Lower leg skin (tissue), 4 donors: ENCODE results near the gene HS3ST4. TPM values are rescaled to one million over a fixed set of nuclear protein-coding genes. Genes with fewer than 3 reads are reported as not detected.

Experiments
- DNase-seq, 2 donors: peaks; one replicate each; pipeline ENCODE4 v3.0.0-alpha.2; 2019; ENCODE audit warnings: low spot score in 2 of 2
- H3K4me3 ChIP-seq: fragments of 200-600 bp; sonication (generic); 2 replicates; pipeline ENCODE4 v1.5.1; 2017; ENCODE audit warnings: mild to moderate bottlenecking, low read depth; ENCODE audit not compliant: poor library complexity, severe bottlenecking
- POLR2A ChIP-seq, 2 donors: fragments of 450-650 bp; IDR thresholded peaks; one replicate each; pipeline ENCODE4 v1.6.1; 2016 to 2017; ENCODE audit warnings: antibody characterized with exemption in 2 of 2, mild to moderate bottlenecking in 1 of 2, moderate library complexity in 1 of 2
- WGBS, 2 donors: methylation state at CpG; one replicate each; pipeline ENCODE4 v1.1.5; 2018; 5-methylcytosine and 5-hydroxymethylcytosine counted together
- intact Hi-C: fragments of 100-400 bp; cut with DNase I; formaldehyde crosslinking; loops from one replicate; pipeline ENCODE4 v1.15.0; 2023; ENCODE audit warnings: low total_unique reads
- total RNA-seq, 4 donors: library from RNA; depleted of rRNA; stranded (reverse); fragments of >200 nt; gene quantifications; one replicate each; pipeline ENCODE4 v1.1.0, GENCODE V29; 2016
- TF ChIP-seq, protein P1 (sequence below), 3 donors: fragments of 450-650 bp; IDR thresholded peaks; one replicate each; pipeline ENCODE4 v1.5.1; 2016; ENCODE audit warnings: antibody characterized with exemption in 3 of 3, mild to moderate bottlenecking in 3 of 3, moderate library complexity in 2 of 3

HS3ST4 gene
- total RNA-seq, 4 donors from 2014 or later: 0.17 to 2.4 (median 0.84) TPM; not detected in 1

DNA sequence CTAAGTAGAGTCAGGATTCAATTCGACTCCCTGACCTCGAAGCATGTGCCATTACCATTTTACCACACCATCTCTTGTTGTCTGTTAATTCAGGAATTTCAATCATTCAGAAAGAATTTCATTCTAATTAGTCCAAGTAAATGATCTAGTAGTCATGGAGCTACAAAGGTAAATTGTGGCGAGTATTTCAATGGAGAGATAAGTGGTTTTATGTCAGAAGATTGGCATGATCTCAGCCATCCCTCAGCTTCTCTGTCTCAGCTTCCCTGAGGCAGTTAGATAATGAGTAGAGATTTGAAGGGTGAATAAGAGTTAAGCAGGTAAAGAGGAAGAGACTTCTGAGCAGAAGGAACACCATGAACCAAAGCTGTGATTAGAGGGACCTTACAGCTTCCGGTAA is 93.6 kb downstream of the HS3ST4 start:
- TF ChIP-seq, protein P1, sequence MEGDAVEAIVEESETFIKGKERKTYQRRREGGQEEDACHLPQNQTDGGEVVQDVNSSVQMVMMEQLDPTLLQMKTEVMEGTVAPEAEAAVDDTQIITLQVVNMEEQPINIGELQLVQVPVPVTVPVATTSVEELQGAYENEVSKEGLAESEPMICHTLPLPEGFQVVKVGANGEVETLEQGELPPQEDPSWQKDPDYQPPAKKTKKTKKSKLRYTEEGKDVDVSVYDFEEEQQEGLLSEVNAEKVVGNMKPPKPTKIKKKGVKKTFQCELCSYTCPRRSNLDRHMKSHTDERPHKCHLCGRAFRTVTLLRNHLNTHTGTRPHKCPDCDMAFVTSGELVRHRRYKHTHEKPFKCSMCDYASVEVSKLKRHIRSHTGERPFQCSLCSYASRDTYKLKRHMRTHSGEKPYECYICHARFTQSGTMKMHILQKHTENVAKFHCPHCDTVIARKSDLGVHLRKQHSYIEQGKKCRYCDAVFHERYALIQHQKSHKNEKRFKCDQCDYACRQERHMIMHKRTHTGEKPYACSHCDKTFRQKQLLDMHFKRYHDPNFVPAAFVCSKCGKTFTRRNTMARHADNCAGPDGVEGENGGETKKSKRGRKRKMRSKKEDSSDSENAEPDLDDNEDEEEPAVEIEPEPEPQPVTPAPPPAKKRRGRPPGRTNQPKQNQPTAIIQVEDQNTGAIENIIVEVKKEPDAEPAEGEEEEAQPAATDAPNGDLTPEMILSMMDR (IDR thresholded peaks at IDR 0.05): no peak
- TF ChIP-seq POLR2A (IDR thresholded peaks at IDR 0.05): no peak
- 35 to 65% methylated on average over 4 of the region's 4 CpGs for WGBS, 2 donors
- H3K4me3 ChIP-seq: no peak overlapping the region
- intact Hi-C loops: no loop called here
- no peak for DNase-seq

- 54 to 59% methylated on average over 4 of the region's 4 CpGs for WGBS, 2 donors
- TF ChIP-seq, protein P1 (IDR thresholded peaks at IDR 0.05): no peak
- no peak for TF ChIP-seq POLR2A (IDR thresholded peaks at IDR 0.05)
- DNase-seq: no peak
- intact Hi-C loops: no loop called here
- H3K4me3 ChIP-seq: no peak overlapping the region
Observed at GRCh38 chr16:25786748-25787147, 95.0 kb downstream of the HS3ST4 start.

DNA sequence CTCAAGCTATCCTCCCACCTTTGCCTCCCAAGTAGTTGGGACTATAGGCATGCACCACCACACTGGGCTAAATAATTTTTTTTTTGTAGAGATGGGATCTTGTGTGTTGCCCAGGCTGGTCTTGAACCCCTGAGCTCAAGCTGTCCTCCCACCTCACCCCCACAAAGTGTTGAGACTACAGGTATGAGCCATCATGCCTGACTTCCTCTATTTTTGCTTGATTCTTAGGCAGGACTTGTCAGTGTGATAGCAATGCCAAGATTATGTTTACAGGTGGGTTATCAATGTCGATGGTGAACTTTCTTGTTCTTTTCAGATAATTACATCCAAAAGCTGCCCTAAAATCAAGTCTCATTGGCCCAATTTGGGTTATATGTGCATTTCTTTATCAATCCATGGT is 96.9 kb downstream of the HS3ST4 start:
- no peak for DNase-seq
- no peak overlapping the region for H3K4me3 ChIP-seq
- 96 to 97% methylated on average over 1 of the region's 1 CpG for WGBS, 2 donors
- intact Hi-C loops: no loop called here
- TF ChIP-seq, protein P1 (IDR thresholded peaks at IDR 0.05): no peak
- no peak for TF ChIP-seq POLR2A (IDR thresholded peaks at IDR 0.05)

DNA sequence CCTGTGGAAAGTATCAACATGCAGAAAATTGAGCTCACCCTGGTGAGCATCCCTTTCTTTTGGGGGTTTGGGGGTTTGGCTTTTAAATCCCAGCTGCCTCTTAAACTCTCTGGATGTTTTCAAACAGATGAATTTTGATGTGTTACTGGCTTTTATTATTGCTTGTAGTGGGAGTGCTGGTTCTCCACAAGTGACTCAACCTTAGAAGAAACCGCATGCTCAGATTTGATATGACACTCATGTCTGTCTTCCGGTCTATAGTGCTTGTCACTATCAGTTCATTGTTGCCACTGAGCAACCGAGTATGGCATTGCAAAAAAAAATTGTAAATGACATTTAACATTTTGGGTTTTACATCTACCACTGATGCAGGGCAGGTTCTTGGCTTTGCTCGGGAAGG is 104.5 kb downstream of the HS3ST4 start:
- no peak overlapping the region for H3K4me3 ChIP-seq
- 89% methylated on average over 4 of the region's 4 CpGs for WGBS, 2 donors
- TF ChIP-seq POLR2A (IDR thresholded peaks at IDR 0.05): no peak
- TF ChIP-seq, protein P1 (IDR thresholded peaks at IDR 0.05): no peak
- DNase-seq: no peak
- intact Hi-C loops: no loop called here

DNA sequence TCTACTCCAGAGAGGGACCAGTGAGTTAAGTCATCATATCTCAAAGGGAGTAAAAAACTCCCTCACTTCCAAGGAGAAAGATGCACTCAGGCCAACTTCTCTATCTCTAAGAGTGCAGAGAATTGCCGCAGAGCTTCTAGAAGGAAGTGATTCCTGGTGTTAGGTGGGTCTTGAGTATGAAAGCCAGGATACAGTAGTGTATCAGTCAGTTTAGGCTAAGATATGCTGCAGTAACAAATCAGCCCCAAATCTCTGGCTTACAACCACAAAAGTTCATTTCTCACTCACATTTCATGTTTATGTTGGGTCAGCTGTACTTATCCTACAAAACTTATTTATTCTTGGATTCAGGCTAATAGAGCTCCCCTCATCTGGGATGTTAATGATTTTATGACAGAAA is 106.3 kb downstream of the HS3ST4 start:
- no peak for TF ChIP-seq POLR2A (IDR thresholded peaks at IDR 0.05)
- TF ChIP-seq, protein P1 (IDR thresholded peaks at IDR 0.05): no peak
- DNase-seq: no peak
- H3K4me3 ChIP-seq: no peak overlapping the region
- WGBS, 2 donors: 96% methylated on average over 1 of the region's 1 CpG
- intact Hi-C loops: no loop called here

- 90 to 97% methylated on average over 1 of the region's 1 CpG for WGBS, 2 donors
- no peak overlapping the region for H3K4me3 ChIP-seq
- no peak for DNase-seq
- intact Hi-C loops: no loop called here
- no peak for TF ChIP-seq POLR2A (IDR thresholded peaks at IDR 0.05)
- TF ChIP-seq, protein P1 (IDR thresholded peaks at IDR 0.05): no peak
Observed at GRCh38 chr16:25799816-25800215, 108.1 kb downstream of the HS3ST4 start.
